HG03558 (cell line): Measurements from ENCODE around the gene ABTB1.

ENCODE experiments used
- ATAC-seq: cut with Tn5 transposase; IDR thresholded peaks from one replicate; pipeline ENCODE4 v1.9.1; 2021; ENCODE audit warnings: moderate number of reproducible peaks; ENCODE audit not compliant: unreplicated experiment; ENCODE audit errors: extremely low read depth

The ABTB1 gene

GRCh38 chr3:127716384-127716783, 43.6 kb downstream of the ABTB1 start:
- ATAC-seq = no peak

GRCh38 chr3:127717357-127718244, 44.8 kb downstream of the ABTB1 start:
- no peak for ATAC-seq

- no peak for ATAC-seq
Observed at GRCh38 chr3:127718245-127718915, 45.6 kb downstream of the ABTB1 start.

GRCh38 chr3:127718916-127719290, 46.2 kb downstream of the ABTB1 start:
- ATAC-seq = no peak

DNA sequence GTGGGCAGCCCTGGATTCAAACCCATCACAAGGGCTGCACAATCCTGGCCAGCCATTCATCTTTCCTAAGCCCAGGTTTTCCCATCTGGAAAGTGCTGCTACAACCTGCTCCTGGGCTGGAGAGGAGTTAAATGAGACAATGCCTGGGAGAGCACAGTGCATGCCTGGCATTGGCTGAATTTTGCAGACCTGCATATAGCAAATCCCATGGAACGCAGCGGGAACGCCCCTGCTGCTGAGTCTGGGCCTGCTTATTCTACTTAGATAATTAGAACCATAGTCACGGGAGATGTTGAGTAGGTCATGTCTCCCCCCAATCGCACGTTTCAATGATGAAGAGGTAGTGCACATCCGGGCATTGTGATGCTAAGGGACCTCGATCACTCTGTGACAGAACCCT, 46.6 kb downstream of the ABTB1 start:
- ATAC-seq = no peak

DNA sequence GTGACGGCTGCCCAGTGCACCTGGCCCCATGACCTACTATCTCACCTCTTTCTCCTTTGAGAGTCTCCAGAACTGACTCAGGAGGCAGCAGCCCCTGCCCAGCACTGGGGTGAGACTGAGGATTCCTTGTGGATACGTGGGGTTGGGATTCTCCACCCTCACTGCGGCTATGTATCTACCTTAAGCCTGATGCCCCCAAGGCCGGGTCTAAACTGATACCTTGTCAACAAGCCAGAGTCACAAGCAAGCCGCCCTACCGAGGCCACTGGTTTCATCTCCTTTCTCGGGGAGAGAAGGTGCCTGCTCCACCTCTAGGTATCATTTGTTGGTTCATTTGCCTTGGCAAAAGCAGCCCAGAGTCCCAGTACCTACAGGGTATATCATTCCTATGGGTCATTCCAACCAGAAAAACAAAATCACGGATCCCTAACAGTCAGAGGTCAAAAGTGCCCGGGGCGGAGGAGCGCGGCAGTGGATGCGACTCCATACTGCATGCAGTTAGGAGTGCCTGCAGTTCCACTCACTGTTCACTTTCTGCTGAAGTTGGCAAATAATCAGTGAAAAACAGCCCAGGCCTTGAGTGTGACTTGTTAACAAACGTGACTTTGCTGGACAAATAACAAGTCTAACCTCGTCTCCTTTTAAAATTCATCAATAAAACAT, 47.5 kb downstream of the ABTB1 start:
- no peak for ATAC-seq

- ATAC-seq = no peak
Observed at GRCh38 chr3:127720985-127721935, 48.5 kb downstream of the ABTB1 start.

DNA sequence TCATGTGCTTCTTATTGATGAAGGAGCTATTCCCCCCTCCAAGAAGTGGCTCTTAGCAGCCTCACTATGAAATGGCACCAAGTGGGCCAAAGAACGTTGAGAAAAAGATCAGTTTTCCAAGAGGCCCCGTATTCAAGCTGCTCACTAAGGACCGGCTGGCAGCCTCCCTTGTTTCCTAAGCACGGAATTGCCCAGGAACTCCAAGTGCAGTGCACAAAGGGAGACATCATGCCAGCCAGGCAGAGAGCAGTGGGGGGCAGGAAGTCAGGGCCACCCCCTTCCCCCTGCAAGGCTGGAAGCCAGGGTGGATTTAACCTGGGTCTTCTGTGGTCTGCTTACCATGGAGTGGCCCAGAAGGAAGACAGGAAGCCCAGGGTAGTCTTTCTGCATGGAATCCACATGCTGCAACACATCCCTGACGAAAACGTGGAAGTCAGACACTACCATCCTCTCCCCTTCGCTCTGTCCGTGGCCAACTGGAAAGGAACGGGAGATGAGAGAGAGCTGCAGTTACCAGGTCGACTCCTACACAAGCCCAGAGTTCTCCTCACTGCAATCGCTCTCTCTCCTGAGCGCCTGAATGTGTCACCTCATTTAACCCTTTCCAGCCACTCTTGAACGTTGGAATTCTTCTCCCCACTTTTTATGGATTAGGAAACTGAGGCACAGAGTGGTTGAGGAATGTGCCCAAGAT, 49.5 kb downstream of the ABTB1 start:
- no peak for ATAC-seq

GRCh38 chr3:127723011-127723567, 50.3 kb downstream of the ABTB1 start:
- ATAC-seq = no peak

DNA sequence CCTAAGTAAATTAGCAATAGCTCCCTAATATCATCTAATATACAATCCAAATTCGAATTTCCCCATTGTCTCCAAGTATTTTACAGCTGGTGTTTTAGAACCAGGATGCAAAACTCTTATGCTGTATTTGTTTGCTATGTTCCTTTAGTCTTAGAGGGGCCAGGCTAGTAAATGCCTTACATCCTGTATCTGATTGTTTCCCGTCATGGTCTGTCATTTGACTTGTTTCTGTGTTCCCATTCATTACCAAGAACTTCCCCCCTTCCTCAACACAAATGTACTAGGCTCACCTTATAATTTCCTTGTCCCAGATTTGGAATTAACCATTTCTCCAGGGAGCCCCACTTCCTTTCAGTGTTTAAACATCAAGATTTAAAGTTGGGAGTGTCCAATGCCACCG, 54.1 kb downstream of the ABTB1 start:
- ATAC-seq = no peak

- ATAC-seq = no peak
Observed at GRCh38 chr3:127728417-127729015, 55.8 kb downstream of the ABTB1 start.

DNA sequence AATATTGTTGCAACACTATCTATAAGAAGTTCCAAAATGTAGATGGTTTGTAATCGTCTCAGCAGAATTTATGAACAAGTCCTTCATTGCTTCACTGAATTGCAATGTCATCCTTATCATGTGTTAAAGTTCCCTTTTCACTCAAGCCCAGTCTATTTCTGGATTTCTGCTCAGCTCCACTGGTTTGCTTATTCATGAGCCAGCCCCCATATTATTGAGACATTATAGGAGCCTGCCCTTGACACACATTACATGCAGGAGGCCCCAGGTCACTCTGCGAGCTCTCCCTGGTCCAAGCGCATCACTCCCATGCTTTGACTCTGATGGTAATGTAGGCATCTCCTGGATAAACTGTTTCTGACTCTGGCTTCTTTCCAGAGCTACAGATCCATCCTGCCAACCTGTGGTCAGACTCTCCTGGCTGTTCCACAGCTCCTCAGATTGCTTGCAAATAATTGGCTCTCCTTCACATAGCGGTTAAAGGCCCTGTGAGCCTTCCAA, 56.9 kb downstream of the ABTB1 start:
- ATAC-seq = no peak

DNA sequence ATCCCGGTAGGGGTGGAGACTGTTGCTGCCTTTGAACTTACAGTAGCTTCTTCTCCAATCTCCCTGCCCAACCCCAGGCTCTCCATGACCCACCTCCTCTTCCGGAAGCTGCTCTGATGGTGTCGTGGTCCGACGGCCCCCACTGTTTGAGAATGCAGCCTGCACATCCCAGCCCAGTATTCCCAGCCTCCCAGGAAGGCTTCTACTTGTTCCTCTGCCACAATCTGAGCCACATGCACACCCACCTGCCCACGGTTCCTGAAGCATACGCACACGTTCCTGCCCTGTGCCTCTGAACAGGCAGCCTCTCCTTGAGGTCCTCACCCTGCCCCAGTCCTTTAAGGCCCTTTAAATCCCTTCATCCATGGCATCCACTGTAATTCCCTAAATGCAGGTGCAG, 57.4 kb downstream of the ABTB1 start:
- no peak for ATAC-seq
